ENCODE results near the gene MS4A6A. TPM values are rescaled to one million over a fixed set of nuclear protein-coding genes. Genes with fewer than 3 reads are reported as not detected.
A peak's percentile ranks its signal among the peaks of the same experiment; 100 is the strongest.
"Not testable (repeated sequence)": the region's sequence is repeated elsewhere in the genome, so short reads cannot be mapped to it uniquely, and the experiment has no call there.

The MS4A6A gene
- total RNA-seq, 1 donor from 2014 or later: 35.0 TPM

- no peaks in the 10 kb centered on the region for H3K4me1 ChIP-seq
- TF ChIP-seq CTCF (IDR thresholded peaks at IDR 0.05): no peak
- intact Hi-C loops (cut with DNase I): no loop called here
- no peaks in the 10 kb centered on the region for H3K27me3 ChIP-seq
- H3K9me3 ChIP-seq: no peaks in the 10 kb centered on the region
- H3K36me3 ChIP-seq: no peaks in the 10 kb centered on the region
- H3K4me3 ChIP-seq: no peak overlapping the region
- no peak for DNase-seq (ENCODE audit: low spot score in 2 of 2)
- no peak overlapping the region for H3K27ac ChIP-seq
Measured at GRCh38 chr11:60204922-60205321, 22.0 kb upstream of the MS4A6A start.

GRCh38 chr11:60201334-60201733 lies 18.5 kb upstream of the MS4A6A start:
- H3K27ac ChIP-seq; intact Hi-C loops (cut with DNase I); DNase-seq (ENCODE audit: low spot score in 2 of 2); H3K27me3 ChIP-seq; H3K4me3 ChIP-seq; H3K36me3 ChIP-seq; H3K9me3 ChIP-seq; H3K4me1 ChIP-seq: not testable (repeated sequence)

- no peak overlapping the region for H3K4me3 ChIP-seq
- no peaks in the 10 kb centered on the region for H3K36me3 ChIP-seq
- DNase-seq (ENCODE audit: low spot score in 2 of 2): no peak
- H3K27me3 ChIP-seq: no peaks in the 10 kb centered on the region
- H3K9me3 ChIP-seq: no peaks in the 10 kb centered on the region
- no peak for TF ChIP-seq CTCF (IDR thresholded peaks at IDR 0.05)
- intact Hi-C loops (cut with DNase I): loop anchor here (10.0 kb wide), 1 partner anchor 373 kb away; no protein-coding TSS in a partner anchor
- no peaks in the 10 kb centered on the region for H3K4me1 ChIP-seq
- no peak overlapping the region for H3K27ac ChIP-seq
Measured at GRCh38 chr11:60197442-60197841, 14.6 kb upstream of the MS4A6A start.

GRCh38 chr11:60195923-60196368 lies 13.1 kb upstream of the MS4A6A start:
- Histone ChIP-seq H3K27me3 (no peaks in the 10 kb centered on the region), H3K4me3 (no peak overlapping the region), H3K36me3 (no peaks in the 10 kb centered on the region), H3K9me3 (no peaks in the 10 kb centered on the region), H3K27ac (peak overlapping the region in 1 of 2 donors; percentile 19), H3K4me1 (no peaks in the 10 kb centered on the region)
- intact Hi-C loops (cut with DNase I): loop anchor here (10.0 kb wide), 1 partner anchor 371 kb away; no protein-coding TSS in a partner anchor
- DNase-seq (ENCODE audit: low spot score in 2 of 2): no peak
- no peak for TF ChIP-seq CTCF (IDR thresholded peaks at IDR 0.05)

- H3K4me3 ChIP-seq: no peak overlapping the region
- no peaks in the 10 kb centered on the region for H3K4me1 ChIP-seq
- no peak overlapping the region for H3K27ac ChIP-seq
- no peaks in the 10 kb centered on the region for H3K27me3 ChIP-seq
- TF ChIP-seq CTCF (IDR thresholded peaks at IDR 0.05): no peak
- intact Hi-C loops (cut with DNase I): loop anchor here (10.0 kb wide), 1 partner anchor 370 kb away; no protein-coding TSS in a partner anchor
- no peak for DNase-seq (ENCODE audit: low spot score in 2 of 2)
- H3K9me3 ChIP-seq: no peaks in the 10 kb centered on the region
- H3K36me3 ChIP-seq: no peaks in the 10 kb centered on the region
Measured at GRCh38 chr11:60194511-60194910, 11.6 kb upstream of the MS4A6A start.

GRCh38 chr11:60193687-60194433 lies 11.0 kb upstream of the MS4A6A start:
- Histone ChIP-seq H3K27me3 (no peaks in the 10 kb centered on the region), H3K4me1 (no peaks in the 10 kb centered on the region), H3K4me3 (no peak overlapping the region), H3K27ac (no peak overlapping the region), H3K9me3 (no peaks in the 10 kb centered on the region), H3K36me3 (no peaks in the 10 kb centered on the region)
- peak; percentile 48 to 61 (median 56) for TF ChIP-seq CTCF (IDR thresholded peaks at IDR 0.05)
- peak in 1 of 2 donors; percentile 69 for DNase-seq (ENCODE audit: low spot score in 2 of 2)
- intact Hi-C loops (cut with DNase I): loop anchor here (10.0 kb wide), 1 partner anchor 369 kb away; no protein-coding TSS in a partner anchor

GRCh38 chr11:60192564-60192963 lies 9.7 kb upstream of the MS4A6A start:
- H3K4me3 ChIP-seq; H3K4me1 ChIP-seq; H3K36me3 ChIP-seq; H3K9me3 ChIP-seq; H3K27ac ChIP-seq; DNase-seq (ENCODE audit: low spot score in 2 of 2); H3K27me3 ChIP-seq: not testable (repeated sequence)
- intact Hi-C loops (cut with DNase I): loop anchor here (10.0 kb wide), 1 partner anchor 368 kb away; no protein-coding TSS in a partner anchor

GRCh38 chr11:60188481-60188880 lies 5.6 kb upstream of the MS4A6A start:
- H3K27ac ChIP-seq; H3K27me3 ChIP-seq; H3K9me3 ChIP-seq; DNase-seq (ENCODE audit: low spot score in 2 of 2); H3K4me3 ChIP-seq; H3K36me3 ChIP-seq; intact Hi-C loops (cut with DNase I); H3K4me1 ChIP-seq: not testable (repeated sequence)

GRCh38 chr11:60186128-60186527 lies 3.2 kb upstream of the MS4A6A start:
- H3K36me3 ChIP-seq; DNase-seq (ENCODE audit: low spot score in 2 of 2); intact Hi-C loops (cut with DNase I); H3K4me3 ChIP-seq; H3K4me1 ChIP-seq; H3K9me3 ChIP-seq; H3K27ac ChIP-seq; H3K27me3 ChIP-seq: not testable (repeated sequence)

Data from ascending aorta (tissue), 2 donors.